Gastroesophageal sphincter (tissue), 4 donors: ENCODE measurements around the gene COG1. TPM values are rescaled to one million over a fixed set of nuclear protein-coding genes. Genes with fewer than 3 reads are reported as not detected.

Source experiments
- ATAC-seq: fragments of 150-250 bp; one replicate; pipeline ENCODE4 v1.9.1; 2016; ENCODE audit warnings: mild to moderate bottlenecking, moderate library complexity
- H3K27ac ChIP-seq, 4 donors: fragments of 200-600 bp; sonication (generic) in 3 of 4; 1 replicate in 3 of 4; 2 replicates in 1 of 4; pipeline ENCODE4 v1.5.1; 2016 to 2019
- H3K27me3 ChIP-seq: fragments of 200-600 bp; sonication (generic); one replicate; pipeline ENCODE4 v1.5.1; 2019
- H3K36me3 ChIP-seq, 2 donors: fragments of 200-600 bp; sonication (generic); one replicate each; pipeline ENCODE4 v1.5.1; 2019; ENCODE audit warnings: control low read depth in 1 of 2
- H3K4me1 ChIP-seq, 3 donors: fragments of 200-600 bp; sonication (generic); 1 replicate in 2 of 3; 2 replicates in 1 of 3; pipeline ENCODE4 v1.5.1; 2016 to 2019; ENCODE audit warnings: control low read depth in 2 of 3
- H3K4me3 ChIP-seq, 2 donors: fragments of 200-600 bp; sonication (generic); one replicate each; pipeline ENCODE4 v1.5.1; 2019; ENCODE audit warnings: mild to moderate bottlenecking in 1 of 2, moderate library complexity in 1 of 2
- H3K9me3 ChIP-seq, 3 donors: fragments of 200-600 bp; sonication (generic); one replicate each; pipeline ENCODE4 v1.5.1; 2017 to 2019; ENCODE audit warnings: control low read depth in 2 of 3
- CTCF ChIP-seq, 4 experiments: fragments of 200-600 bp in 2 of 4; fragments of 450-650 bp in 2 of 4; sonication (generic) in 1 of 4; IDR thresholded peaks; one replicate each; pipeline ENCODE4 v1.5.1; 2017 to 2019; ENCODE audit warnings: antibody characterized with exemption in 4 of 4, mild to moderate bottlenecking in 2 of 4, moderate library complexity in 2 of 4
- EP300 ChIP-seq: sonication (generic); formaldehyde crosslinking; IDR thresholded peaks from one replicate; pipeline ENCODE4 v1.6.1; 2017; ENCODE audit warnings: antibody characterized with exemption, mild to moderate bottlenecking
- POLR2A ChIP-seq, 2 donors: fragments of 450-650 bp; IDR thresholded peaks; one replicate each; pipeline ENCODE4 v1.6.1; 2017; ENCODE audit warnings: antibody characterized with exemption in 2 of 2, mild to moderate bottlenecking in 2 of 2, moderate library complexity in 1 of 2
- POLR2AphosphoS5 ChIP-seq: sonication (generic); formaldehyde crosslinking; IDR thresholded peaks from one replicate; pipeline ENCODE4 v1.6.1; 2017; ENCODE audit warnings: antibody characterized with exemption
- WGBS, 2 donors: methylation state at CpG; one replicate each; pipeline ENCODE4 v1.1.5; 2018; ENCODE audit warnings: low coverage in 1 of 2; 5-methylcytosine and 5-hydroxymethylcytosine counted together
- total RNA-seq, 4 donors: library from RNA; depleted of rRNA; stranded (reverse); fragments of >200 nt; gene quantifications; one replicate each; pipeline ENCODE4 v1.1.0, GENCODE V29; 2016

COG1 gene
- total RNA-seq, 4 donors from 2014 or later = 16.2 to 33.0 (median 27.3) TPM

- ATAC-seq = no peak
- Histone ChIP-seq H3K4me1 (peaks cover 0 to 28% (median 18%) of the 10 kb centered on the region in 3 donors), H3K36me3 (peaks cover 0 to 10% of the 10 kb centered on the region in 2 donors), H3K4me3 (no peak overlapping the region), H3K9me3 (no peaks in the 10 kb centered on the region), H3K27me3 (no peaks in the 10 kb centered on the region), H3K27ac (no peak overlapping the region)
- WGBS, 2 donors = 94% methylated on average over 2 of the region's 2 CpGs; no CpG with 5 or more reads in 1 of the 2 donors
- TF ChIP-seq CTCF (IDR thresholded peaks at IDR 0.05) (no peak), POLR2AphosphoS5 (no peak), EP300 (no peak)
Observed at GRCh38 chr17:73223626-73224230, 30.9 kb downstream of the COG1 start.

GRCh38 chr17:73224237-73224636 is 31.4 kb downstream of the COG1 start:
- WGBS, 2 donors = 75% methylated on average over 2 of the region's 2 CpGs; no CpG with 5 or more reads in 1 of the 2 donors
- H3K4me1 ChIP-seq = peaks cover 4 to 33% (median 23%) of the 10 kb centered on the region in 3 donors
- H3K27ac ChIP-seq = no peak overlapping the region
- no peaks in the 10 kb centered on the region for H3K9me3 ChIP-seq
- peaks cover 0 to 10% of the 10 kb centered on the region in 2 donors for H3K36me3 ChIP-seq
- no peaks in the 10 kb centered on the region for H3K27me3 ChIP-seq
- TF ChIP-seq POLR2A (IDR thresholded peaks at IDR 0.05) (no peak), EP300 (no peak), CTCF (IDR thresholded peaks at IDR 0.05) (no peak)
- no peak overlapping the region for H3K4me3 ChIP-seq
- no peak for ATAC-seq

- Histone ChIP-seq H3K27me3 (no peaks in the 10 kb centered on the region), H3K36me3 (peaks cover 0 to 10% of the 10 kb centered on the region in 2 donors), H3K27ac (no peak overlapping the region), H3K9me3 (no peaks in the 10 kb centered on the region), H3K4me1 (peaks cover 4 to 37% (median 23%) of the 10 kb centered on the region in 3 donors), H3K4me3 (no peak overlapping the region)
- ATAC-seq = no peak
- 89 to 98% methylated on average over 3 to 4 of the region's 5 CpGs for WGBS, 2 donors
- no peak for TF ChIP-seq CTCF (IDR thresholded peaks at IDR 0.05)
- no peak for TF ChIP-seq POLR2AphosphoS5
- TF ChIP-seq EP300 = no peak
- TF ChIP-seq POLR2A (IDR thresholded peaks at IDR 0.05) = no peak
Observed at GRCh38 chr17:73224663-73225305, 31.9 kb downstream of the COG1 start.

GRCh38 chr17:73226556-73227172 is 33.8 kb downstream of the COG1 start:
- WGBS, 2 donors = 33 to 52% methylated on average over 3 of the region's 3 CpGs
- TF ChIP-seq EP300 (no peak), CTCF (IDR thresholded peaks at IDR 0.05) (no peak), POLR2A (IDR thresholded peaks at IDR 0.05) (no peak), POLR2AphosphoS5 (no peak)
- peaks cover 4 to 55% (median 35%) of the 10 kb centered on the region in 3 donors for H3K4me1 ChIP-seq
- ATAC-seq = no peak
- no peaks in the 10 kb centered on the region for H3K9me3 ChIP-seq
- H3K27ac ChIP-seq = peak overlapping the region in 3 of 4 donors; percentile 5 to 38 (median 20)
- H3K27me3 ChIP-seq = no peaks in the 10 kb centered on the region
- no peak overlapping the region for H3K4me3 ChIP-seq
- peaks cover 0 to 10% of the 10 kb centered on the region in 2 donors for H3K36me3 ChIP-seq
